HepG2 (cell line): ENCODE measurements around the gene UPK1B. TPM values are rescaled to one million over a fixed set of nuclear protein-coding genes. Genes with fewer than 3 reads are reported as not detected.
A peak's percentile ranks its signal among the peaks of the same experiment; 100 is the strongest.
"Not testable (repeated sequence)": the region's sequence is repeated elsewhere in the genome, so short reads cannot be mapped to it uniquely, and the experiment has no call there.

ENCODE experiments used
- ATAC-seq: fragments of 200-7000 bp; cut with Tn5 transposase; 3 replicates; pipeline ENCODE4 v1.9.1; 2020; ENCODE audit warnings: mild to moderate bottlenecking, moderate library complexity
- BruUV-seq: library from RNA; stranded (reverse); fragments of 400-500 nt; replicated peaks from 2 replicates; lab custom pipeline; 2021; lab: Mats Ljungman, UMichigan
- CTCF ChIA-PET: fragments of 300-600 bp; formaldehyde crosslinking; extraction: SDS; loops from one replicate; lab custom pipeline; 2021; ENCODE audit warnings: low total read pairs, inconsistent platforms, low intra/inter-chr PET ratio; lab: Yijun Ruan, JAX
- POLR2A ChIA-PET: fragments of 350-600 bp; sonication (Branson Sonifier 250); formaldehyde crosslinking; loops from one replicate; lab custom pipeline; 2020; ENCODE audit warnings: antibody characterized with exemption, inconsistent platforms; lab: Yijun Ruan, JAX
- DNase-seq: peaks from one replicate; pipeline ENCODE4 v3.0.0-alpha.2; 2015; ENCODE audit warnings: low spot score
- FAIRE-seq: peaks from 3 replicates; lab custom pipeline; 2011; peaks lifted over from hg19 to GRCh38; lab: Jason Lieb, UNC
- H2AFZ ChIP-seq: one replicate; pipeline ENCODE4 v1.6.1; 2011; ENCODE audit warnings: low read length, inconsistent platforms
- H3K27ac ChIP-seq: fragments of 300-600 bp; 3 replicates; pipeline ENCODE4 v1.8.0; 2011; ENCODE audit warnings: mixed run types, mild to moderate bottlenecking, mixed read lengths, low read length, inconsistent platforms; ENCODE audit not compliant: insufficient read depth; ENCODE audit errors: extremely low read length
- H3K27me3 ChIP-seq, 2 experiments: fragments of 200-600 bp in 1 of 2; 2 replicates in 1 of 2; 3 replicates in 1 of 2; pipeline versions ENCODE4 v1.6.0 to v1.8.0; 2011; ENCODE audit warnings: low read length in 2 of 2, mild to moderate bottlenecking in 2 of 2, moderate library complexity in 2 of 2, inconsistent platforms in 1 of 2; ENCODE audit not compliant: insufficient read depth in 2 of 2, control insufficient read depth in 1 of 2
- H3K36me3 ChIP-seq, 2 experiments: fragments of 200-600 bp in 1 of 2; replicated peaks in 1 of 2; 2 replicates in 1 of 2; 3 replicates in 1 of 2; pipeline versions ENCODE4 v1.5.1 to v1.8.0; 2011; ENCODE audit warnings: low read length in 2 of 2, inconsistent platforms in 1 of 2; ENCODE audit not compliant: insufficient read depth in 2 of 2, control insufficient read depth in 1 of 2
- H3K4me1 ChIP-seq: 2 replicates; pipeline ENCODE4 v1.5.1; 2012; ENCODE audit warnings: low read length, inconsistent platforms; ENCODE audit not compliant: insufficient read depth
- H3K4me2 ChIP-seq: 2 replicates; pipeline ENCODE4 v1.6.0; 2011; ENCODE audit warnings: low read depth, low read length, inconsistent platforms
- H3K4me3 ChIP-seq, 3 experiments: fragments of 200-600 bp in 1 of 3; sonication (generic), shearing (Covaris generic) in 1 of 3; replicated peaks in 1 of 3; 2 replicates each; pipeline ENCODE4 v1.5.1; 2011 to 2016; ENCODE audit warnings: low read length in 3 of 3, inconsistent platforms in 2 of 3, low read depth in 2 of 3, mild to moderate bottlenecking in 2 of 3, control low read depth in 1 of 3, mixed read lengths in 1 of 3; ENCODE audit not compliant: insufficient read depth in 1 of 3
- H3K79me2 ChIP-seq: one replicate; pipeline ENCODE4 v1.6.1; 2011; ENCODE audit warnings: low read length, inconsistent platforms; ENCODE audit not compliant: insufficient read depth
- H3K9ac ChIP-seq: 2 replicates; pipeline ENCODE4 v1.6.0; 2011; ENCODE audit warnings: mild to moderate bottlenecking, low read depth, low read length, inconsistent platforms; ENCODE audit not compliant: insufficient read depth
- H3K9me3 ChIP-seq: 2 replicates; pipeline ENCODE4 v1.5.1; 2012; ENCODE audit warnings: mild to moderate bottlenecking, low read length
- H4K20me1 ChIP-seq: 2 replicates; pipeline ENCODE4 v1.6.0; 2011; ENCODE audit warnings: inconsistent platforms, mild to moderate bottlenecking, low read length, moderate library complexity; ENCODE audit not compliant: insufficient read depth
- GATAD1 ChIP-seq: IDR thresholded peaks from 2 replicates; pipeline ENCODE4 v1.6.1; 2016; ENCODE audit warnings: missing genetic modification reagents, missing compliant biosample characterization
- HNRNPLL ChIP-seq: fragments of 200-400 bp; formaldehyde crosslinking; IDR thresholded peaks from 2 replicates; pipeline ENCODE4 v1.6.1; 2017; ENCODE audit warnings: mild to moderate bottlenecking, low read depth, low read length; ENCODE audit not compliant: poor library complexity, severe bottlenecking
- IRF2 ChIP-seq: IDR thresholded peaks from 2 replicates; pipeline ENCODE4 v1.6.1; 2018; ENCODE audit warnings: missing genetic modification reagents, missing compliant biosample characterization
- KAT2B ChIP-seq: fragments of 150-350 bp; IDR thresholded peaks from 2 replicates; pipeline ENCODE4 v1.6.1; 2014; ENCODE audit warnings: low read depth, low read length, borderline replicate concordance
- KDM5B ChIP-seq: sonication (generic); formaldehyde crosslinking; IDR thresholded peaks from 2 replicates; pipeline ENCODE4 v1.4.0; 2020; ENCODE audit warnings: missing genetic modification reagents, mild to moderate bottlenecking, borderline replicate concordance
- NCOA2 ChIP-seq: sonication (generic); formaldehyde crosslinking; IDR thresholded peaks from 2 replicates; pipeline ENCODE4 v1.8.0; 2022; ENCODE audit warnings: inconsistent platforms
- PHF8 ChIP-seq: sonication (generic); formaldehyde crosslinking; IDR thresholded peaks from 2 replicates; pipeline ENCODE4 v1.5.0; 2020; ENCODE audit warnings: missing genetic modification reagents
- PLSCR1 ChIP-seq: sonication (generic); formaldehyde crosslinking; IDR thresholded peaks from 2 replicates; pipeline ENCODE4 v1.5.0; 2020; ENCODE audit warnings: missing genetic modification reagents, mild to moderate bottlenecking, borderline replicate concordance
- SIX1 ChIP-seq: sonication (generic); formaldehyde crosslinking; IDR thresholded peaks from 2 replicates; pipeline ENCODE4 v1.4.0; 2020; ENCODE audit warnings: missing genetic modification reagents, borderline replicate concordance
- ZBTB20 ChIP-seq: sonication (generic); formaldehyde crosslinking; IDR thresholded peaks from 2 replicates; pipeline ENCODE4 v1.8.1; 2023; ENCODE audit warnings: missing genetic modification reagents, low read depth, mild to moderate bottlenecking, borderline replicate concordance
- ZNF17 ChIP-seq: sonication (generic); formaldehyde crosslinking; IDR thresholded peaks from 2 replicates; pipeline ENCODE4 v1.5.0; 2020; ENCODE audit warnings: mild to moderate bottlenecking, missing genetic modification reagents
- ZNF639 ChIP-seq: conservative IDR thresholded peaks from 2 replicates; pipeline ENCODE4 v1.6.1; 2018; ENCODE audit warnings: missing genetic modification reagents
- WGBS: methylation state at CpG from one replicate; pipeline ENCODE4 v1.1.6; 2017; ENCODE audit warnings: low lambda C conversion rate; 5-methylcytosine and 5-hydroxymethylcytosine counted together
- in situ Hi-C: cut with HindIII; loops from 2 replicates; pipeline ENCODE4 v1.10.0; 2017; ENCODE audit warnings: low pct_unique_long_range_greater_than_20kb; ENCODE audit not compliant: extremely low pct_ligation_motif_present
- intact Hi-C: fragments of 100-400 bp; cut with micrococcal nuclease; formaldehyde crosslinking; loops from one replicate; pipeline ENCODE4 v1.10.0; 2022; ENCODE audit not compliant: unreplicated experiment
- polyA plus RNA-seq, 8 experiments: library from polyadenylated mRNA; depleted of rRNA in 3 of 8; stranded (reverse) in 7 of 8; unstranded in 1 of 8; fragments of >200 nt; fragmentation: Illumina TruSeq in 4 of 8; extraction: Trizol in 4 of 8; gene quantifications; 2 replicates each; pipeline versions ENCODE4 v1.2.1 to v1.2.3, GENCODE V29; 2011 to 2016; ENCODE audit warnings: low read depth in 4 of 8, missing spikeins in 1 of 8, mixed read lengths in 1 of 8; ENCODE audit not compliant: insufficient read depth in 1 of 8
- total RNA-seq, 5 experiments: library from RNA; depleted of rRNA; stranded (reverse); fragments of >200 nt; fragmentation: Illumina TruSeq; extraction: Trizol; gene quantifications; 2 replicates each; pipeline ENCODE4 v1.2.3, GENCODE V29; 2016; ENCODE audit warnings: low read depth in 1 of 5
- TF ChIP-seq, protein P1 (sequence below): sonication (generic); formaldehyde crosslinking; IDR thresholded peaks from 2 replicates; pipeline ENCODE4 v1.5.0; 2020; ENCODE audit warnings: mild to moderate bottlenecking, missing genetic modification reagents, borderline replicate concordance
- TF ChIP-seq, protein P2 (sequence below): sonication (generic); formaldehyde crosslinking; IDR thresholded peaks from 2 replicates; pipeline ENCODE4 v1.5.0; 2020; ENCODE audit warnings: missing genetic modification reagents
- TF ChIP-seq, protein P3 (sequence below): sonication (generic); IDR thresholded peaks from 2 replicates; pipeline ENCODE4 v1.6.1; 2016; ENCODE audit warnings: low read depth, borderline replicate concordance

Gene UPK1B
- total and polyA plus RNA-seq, 2 of the 13 experiments (the other 11 are each of a cell fraction or from before 2014, with no cell fraction given): not detected

DNA sequence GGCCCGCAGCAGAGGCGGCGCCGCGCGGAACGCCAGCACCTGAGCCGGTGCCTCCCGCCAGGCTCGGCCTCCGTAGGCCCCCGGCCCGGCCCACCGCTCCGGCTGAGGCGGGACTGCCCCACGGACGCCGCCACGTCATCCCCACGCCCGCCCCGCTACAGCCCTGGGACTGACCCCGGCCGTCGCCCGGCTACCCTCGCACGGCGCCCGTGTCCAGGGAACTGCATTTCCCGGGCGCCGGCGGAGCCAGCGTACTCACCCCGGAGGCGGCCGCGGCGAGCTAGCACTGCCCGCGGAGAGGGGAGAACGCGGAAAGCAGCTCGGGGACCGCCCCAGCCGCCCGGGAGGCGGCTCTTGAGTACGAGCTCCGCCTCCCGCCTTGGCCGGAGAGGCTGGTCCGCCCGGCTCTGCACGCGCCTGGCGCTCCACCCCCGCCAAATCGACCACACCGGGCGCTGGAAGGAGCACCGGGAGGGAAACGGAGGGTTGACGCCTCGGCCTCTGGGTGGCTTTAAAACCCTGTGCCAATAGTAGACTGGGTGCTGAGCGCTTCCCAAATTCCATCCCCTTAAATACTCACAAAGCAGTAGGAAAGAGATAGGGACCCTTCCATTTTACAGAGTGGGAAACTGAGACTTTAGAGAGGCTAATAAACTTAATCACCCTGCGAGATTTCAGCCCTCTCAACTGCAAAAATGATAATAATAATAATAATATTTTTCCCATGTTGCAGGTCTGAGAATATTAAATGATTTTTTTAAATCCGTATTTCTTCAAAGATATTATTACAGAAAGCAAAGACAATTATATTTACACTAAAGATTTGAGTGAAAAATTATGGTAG, 67.4 kb downstream of the UPK1B start, which contains the start of gene B4GALT4 (continued):
- TF ChIP-seq, protein P1, sequence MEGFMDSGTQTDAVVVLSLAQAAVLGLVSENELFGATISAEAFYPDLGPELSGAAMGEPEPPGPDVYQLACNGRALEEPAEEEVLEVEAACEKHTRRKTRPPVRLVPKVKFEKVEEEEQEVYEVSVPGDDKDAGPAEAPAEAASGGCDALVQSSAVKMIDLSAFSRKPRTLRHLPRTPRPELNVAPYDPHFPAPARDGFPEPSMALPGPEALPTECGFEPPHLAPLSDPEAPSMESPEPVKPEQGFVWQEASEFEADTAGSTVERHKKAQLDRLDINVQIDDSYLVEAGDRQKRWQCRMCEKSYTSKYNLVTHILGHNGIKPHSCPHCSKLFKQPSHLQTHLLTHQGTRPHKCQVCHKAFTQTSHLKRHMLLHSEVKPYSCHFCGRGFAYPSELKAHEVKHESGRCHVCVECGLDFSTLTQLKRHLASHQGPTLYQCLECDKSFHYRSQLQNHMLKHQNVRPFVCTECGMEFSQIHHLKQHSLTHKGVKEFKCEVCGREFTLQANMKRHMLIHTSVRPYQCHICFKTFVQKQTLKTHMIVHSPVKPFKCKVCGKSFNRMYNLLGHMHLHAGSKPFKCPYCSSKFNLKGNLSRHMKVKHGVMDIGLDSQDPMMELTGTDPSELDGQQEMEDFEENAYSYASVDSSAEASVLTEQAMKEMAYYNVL (CRISPR knock-in tag): 0 out of 2 replicates have a peak, but pooled peaks have one; percentile 28
- TF ChIP-seq HNRNPLL (peak; percentile 90), ZBTB20 (CRISPR knock-in tag) (no peak), KAT2B (no peak), ZNF639 (CRISPR knock-in tag) (peak; percentile 52; the same call in 1 of the 2 replicates), KDM5B (CRISPR knock-in tag) (peak; percentile 67; the same call in 1 of the 2 replicates), SIX1 (CRISPR knock-in tag) (no peak), NCOA2 (CRISPR knock-in tag) (no peak), IRF2 (CRISPR knock-in tag) (no peak), GATAD1 (CRISPR knock-in tag) (no peak), PLSCR1 (CRISPR knock-in tag) (no peak), ZNF17 (CRISPR knock-in tag) (no peak), PHF8 (peak; percentile 91)
- TF ChIP-seq, protein P2, sequence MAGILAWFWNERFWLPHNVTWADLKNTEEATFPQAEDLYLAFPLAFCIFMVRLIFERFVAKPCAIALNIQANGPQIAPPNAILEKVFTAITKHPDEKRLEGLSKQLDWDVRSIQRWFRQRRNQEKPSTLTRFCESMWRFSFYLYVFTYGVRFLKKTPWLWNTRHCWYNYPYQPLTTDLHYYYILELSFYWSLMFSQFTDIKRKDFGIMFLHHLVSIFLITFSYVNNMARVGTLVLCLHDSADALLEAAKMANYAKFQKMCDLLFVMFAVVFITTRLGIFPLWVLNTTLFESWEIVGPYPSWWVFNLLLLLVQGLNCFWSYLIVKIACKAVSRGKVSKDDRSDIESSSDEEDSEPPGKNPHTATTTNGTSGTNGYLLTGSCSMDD (CRISPR knock-in tag): no peak
- TF ChIP-seq, protein P3, sequence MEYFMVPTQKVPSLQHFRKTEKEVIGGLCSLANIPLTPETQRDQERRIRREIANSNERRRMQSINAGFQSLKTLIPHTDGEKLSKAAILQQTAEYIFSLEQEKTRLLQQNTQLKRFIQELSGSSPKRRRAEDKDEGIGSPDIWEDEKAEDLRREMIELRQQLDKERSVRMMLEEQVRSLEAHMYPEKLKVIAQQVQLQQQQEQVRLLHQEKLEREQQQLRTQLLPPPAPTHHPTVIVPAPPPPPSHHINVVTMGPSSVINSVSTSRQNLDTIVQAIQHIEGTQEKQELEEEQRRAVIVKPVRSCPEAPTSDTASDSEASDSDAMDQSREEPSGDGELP: peak; percentile 2; the same call in 1 of the 2 replicates
- TF ChIP-seq, all 625 proteins: peak for 210

DNA sequence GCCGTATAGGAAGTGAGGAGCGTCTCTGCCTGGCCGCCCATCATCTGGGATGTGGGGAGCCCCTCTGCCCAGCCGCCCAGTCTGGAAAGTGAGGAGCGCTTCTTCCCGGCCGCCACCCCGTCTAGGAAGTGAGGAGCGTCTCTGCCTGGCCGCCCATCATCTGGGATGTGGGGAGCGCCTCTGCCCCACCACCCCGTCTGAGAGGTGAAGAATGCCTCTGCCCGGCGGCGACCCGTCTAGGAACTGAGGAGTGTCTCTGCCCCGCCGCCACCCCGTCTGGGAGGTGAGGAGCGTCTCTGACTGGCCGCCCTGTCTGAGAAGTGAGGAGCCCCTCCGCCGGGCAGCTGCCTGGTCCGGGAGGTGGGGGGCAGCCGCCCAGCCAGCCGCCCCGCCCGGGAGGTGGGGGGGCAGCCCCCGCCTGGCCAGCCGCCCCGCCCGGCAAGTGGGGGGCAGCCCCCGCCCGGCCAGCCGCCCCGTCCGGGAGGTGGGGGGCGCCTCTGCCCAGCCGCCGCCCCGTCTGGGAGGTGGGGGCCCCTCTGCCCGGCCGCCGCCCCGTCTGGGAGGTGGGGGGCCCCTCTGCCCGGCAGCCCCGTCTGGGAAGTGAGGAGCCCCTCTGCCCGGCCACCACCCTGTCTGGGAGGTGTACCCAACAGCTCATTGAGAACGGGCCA, 69.1 kb downstream of the UPK1B start:
- H3K4me3 ChIP-seq, H2AFZ ChIP-seq, H3K9me3 ChIP-seq, H3K27ac ChIP-seq, FAIRE-seq, H3K4me2 ChIP-seq, POLR2A ChIA-PET, H3K27me3 ChIP-seq, H4K20me1 ChIP-seq, BruUV-seq, intact Hi-C loops, in situ Hi-C loops, DNase-seq, H3K9ac ChIP-seq, ATAC-seq, H3K36me3 ChIP-seq: not testable (repeated sequence)
- Histone ChIP-seq H3K79me2 (peaks cover 19% of the 10 kb centered on the region), H3K4me1 (peaks cover 20% of the 10 kb centered on the region)
- WGBS: 78% methylated on average over 14 of the region's 49 CpGs
- CTCF ChIA-PET: interaction anchor here (2.5 kb wide), 1 partner anchor 97 kb away, joined by 18 read pairs; the partner anchor contains the start of gene TEX55
